ENCODE measurements around the gene SCGB2A2. TPM values are rescaled to one million over a fixed set of nuclear protein-coding genes. Genes with fewer than 3 reads are reported as not detected.

Gene SCGB2A2
- total RNA-seq, 1 donor from 2014 or later = not detected

GRCh38 chr11:62241095-62241494 lies 28.9 kb upstream of the SCGB2A2 start:
- TF ChIP-seq CTCF (conservative IDR thresholded peaks at IDR 0.05; ENCODE audit: low read depth, low read length) = no peak
- H3K4me3 ChIP-seq (ENCODE audit: low read depth, low read length) = no peak overlapping the region
- DNase-seq (ENCODE audit: low read depth) = no peak

DNA sequence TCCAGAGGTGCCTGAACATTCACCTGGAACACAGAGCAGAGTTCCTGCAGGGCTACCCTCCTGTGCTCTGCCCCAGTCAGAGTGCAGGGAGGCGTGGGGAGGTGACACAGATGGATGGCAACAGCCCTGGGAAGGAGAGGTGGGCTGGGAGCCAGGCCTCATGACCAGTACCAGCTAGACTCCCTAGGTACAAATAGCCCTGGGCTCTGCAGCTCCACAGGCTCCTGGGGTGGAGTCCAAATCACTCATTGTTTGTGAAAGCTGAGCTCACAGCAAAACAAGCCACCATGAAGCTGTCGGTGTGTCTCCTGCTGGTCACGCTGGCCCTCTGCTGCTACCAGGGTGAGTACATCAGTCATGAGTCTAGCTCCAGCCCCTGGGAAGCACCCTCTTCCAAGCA lies 27.9 kb upstream of the SCGB2A2 start, which contains the start of gene SCGB1D2:
Gene SCGB1D2 (plus strand): TSS at position 219 of the 400 bp plus-strand sequence. CDS start 69 bp downstream, at position 288.
- DNase-seq (ENCODE audit: low read depth) = peak; percentile 55
- peak; percentile 13 for TF ChIP-seq CTCF (conservative IDR thresholded peaks at IDR 0.05; ENCODE audit: low read depth, low read length)
- H3K4me3 ChIP-seq (ENCODE audit: low read depth, low read length) = no peak within 1 kb of the TSS

- peak; percentile 54 for TF ChIP-seq CTCF (conservative IDR thresholded peaks at IDR 0.05; ENCODE audit: low read depth, low read length)
- H3K4me3 ChIP-seq (ENCODE audit: low read depth, low read length) = no peak overlapping the region
- no peak for DNase-seq (ENCODE audit: low read depth)
Observed at GRCh38 chr11:62245271-62245753, 24.6 kb upstream of the SCGB2A2 start.

DNA sequence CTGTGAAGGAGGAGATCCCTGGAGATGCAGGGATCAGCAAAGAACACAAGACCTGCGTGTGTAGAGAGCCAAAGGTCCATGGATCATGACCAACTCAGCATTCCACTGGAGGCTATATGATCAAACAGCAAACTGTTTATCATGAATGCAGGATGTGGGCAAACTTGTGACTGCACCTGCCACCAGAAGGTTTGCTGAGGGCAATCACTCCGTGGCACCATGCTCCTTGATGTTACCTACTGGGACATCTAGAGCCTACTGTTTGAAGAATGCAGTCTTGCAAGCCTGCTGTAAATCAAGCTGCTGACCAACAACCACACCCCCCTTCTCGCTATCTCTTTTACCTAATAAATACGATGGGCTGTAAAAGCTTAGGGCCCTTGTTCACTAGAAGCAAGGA lies 18.3 kb upstream of the SCGB2A2 start:
- H3K4me3 ChIP-seq (ENCODE audit: low read depth, low read length) = no peak overlapping the region
- no peak for DNase-seq (ENCODE audit: low read depth)
- no peak for TF ChIP-seq CTCF (conservative IDR thresholded peaks at IDR 0.05; ENCODE audit: low read depth, low read length)

DNA sequence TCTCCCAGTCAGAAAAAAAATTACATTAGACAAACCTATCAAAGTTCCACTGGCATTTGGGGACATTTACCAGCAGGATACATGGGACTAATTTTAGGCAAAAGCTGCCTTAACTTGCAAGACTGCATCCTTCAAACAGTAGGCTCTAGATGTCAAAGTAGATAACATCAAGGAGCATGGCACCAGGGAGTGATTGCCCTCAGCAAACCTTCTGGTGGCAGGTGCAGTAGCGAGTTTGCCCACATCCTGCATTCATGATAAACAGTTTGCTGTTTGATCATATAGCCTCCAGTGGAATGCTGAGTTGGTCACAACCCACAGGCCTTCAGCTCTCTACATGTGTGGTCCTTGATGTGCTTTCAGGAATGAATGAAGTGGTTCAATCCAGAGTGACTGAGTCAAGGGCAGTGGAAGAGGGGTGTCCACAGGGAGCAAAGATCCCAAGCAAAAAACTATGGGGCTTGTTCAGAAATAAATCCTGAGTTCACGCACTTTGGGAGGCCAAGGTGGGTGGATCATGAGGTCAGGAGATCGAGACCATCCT lies 15.9 kb upstream of the SCGB2A2 start:
- TF ChIP-seq CTCF (conservative IDR thresholded peaks at IDR 0.05; ENCODE audit: low read depth, low read length) = no peak
- DNase-seq (ENCODE audit: low read depth) = no peak
- no peak overlapping the region for H3K4me3 ChIP-seq (ENCODE audit: low read depth, low read length)

DNA sequence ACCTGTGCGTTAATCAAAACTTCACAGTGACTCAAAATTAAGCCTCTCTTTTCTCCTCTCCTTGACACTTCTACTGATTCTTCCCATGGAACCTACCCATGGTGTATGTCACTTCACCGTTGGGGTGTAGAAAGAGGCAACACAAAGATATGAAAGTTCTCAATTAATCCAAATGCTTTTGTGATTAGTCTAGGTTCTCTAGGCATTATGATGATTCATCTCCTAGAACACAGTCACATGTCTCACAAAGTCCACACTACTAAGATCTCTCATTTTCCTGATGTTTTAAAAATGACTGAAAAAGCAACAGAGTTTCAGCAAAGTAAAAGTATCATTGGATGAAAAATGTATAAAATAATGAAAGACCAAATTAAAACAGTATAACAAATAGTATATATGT lies 13.7 kb upstream of the SCGB2A2 start:
- no peak for TF ChIP-seq CTCF (conservative IDR thresholded peaks at IDR 0.05; ENCODE audit: low read depth, low read length)
- no peak for DNase-seq (ENCODE audit: low read depth)
- H3K4me3 ChIP-seq (ENCODE audit: low read depth, low read length) = no peak overlapping the region

Measured in epithelial cell of proximal tubule (primary cell).